ENCODE results near the gene TBCD. TPM values are rescaled to one million over a fixed set of nuclear protein-coding genes. Genes with fewer than 3 reads are reported as not detected.

TBCD gene
- total RNA-seq, 1 experiment from 2014 or later: 29.6 TPM

DNA sequence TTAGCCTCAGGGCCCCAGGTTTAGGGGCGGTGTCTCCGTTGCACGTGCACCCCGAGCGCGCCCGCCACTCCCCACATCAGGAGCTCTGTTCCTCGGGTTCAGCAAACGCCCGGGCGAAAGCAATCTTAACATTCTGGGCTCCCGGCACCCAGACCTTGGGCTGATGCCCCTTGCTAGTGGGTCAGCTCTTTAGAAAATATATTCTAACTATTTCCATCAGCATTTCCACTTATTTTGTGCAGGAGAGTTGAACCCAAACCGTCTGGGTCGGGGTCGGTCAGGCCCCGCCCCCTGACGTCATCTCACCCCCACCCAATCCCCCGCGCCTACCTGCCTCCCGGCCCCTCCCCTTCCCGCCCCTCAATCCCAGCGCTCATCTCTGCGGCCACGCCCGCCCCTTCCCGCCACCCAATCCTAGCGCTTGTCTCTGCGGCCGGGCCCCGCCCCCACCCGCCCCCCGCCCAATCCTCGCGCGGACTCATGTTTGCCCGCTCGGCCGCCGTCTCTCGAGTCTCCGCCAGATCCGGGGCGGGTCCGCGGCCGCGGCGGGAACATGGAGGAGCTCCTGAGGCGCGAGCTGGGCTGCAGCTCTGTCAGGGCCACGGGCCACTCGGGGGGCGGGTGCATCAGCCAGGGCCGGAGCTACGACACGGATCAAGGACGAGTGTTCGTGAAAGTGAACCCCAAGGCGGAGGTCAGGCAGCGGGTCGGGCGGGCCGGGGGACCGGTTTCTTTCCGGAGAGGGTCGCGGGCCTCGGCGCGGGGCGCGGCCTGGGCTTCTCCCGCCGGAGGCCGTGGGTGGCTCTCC lies 35.5 kb upstream of the TBCD start, which contains the start of gene FN3KRP:
Gene FN3KRP, plus strand, starts transcription at position 504 of the 808 bp plus-strand sequence. Its CDS starts 50 bp downstream, at position 554.
- H3K79me2 ChIP-seq (ENCODE audit: low read length): peaks cover 22% of the 10 kb centered on the region
- H3K27me3 ChIP-seq (ENCODE audit: low read length): no peaks in the 10 kb centered on the region
- peaks cover 5% of the 10 kb centered on the region for H3K36me3 ChIP-seq (ENCODE audit: low read depth, low read length)
- ChIA-PET CTCF (interaction anchor here (0.5 to 1.5 kb wide), 4 partner anchors 8 to 207 kb away, joined by 5 to 8 read pairs (median 7); no protein-coding TSS in a partner anchor), POLR2A (ENCODE audit: unreplicated experiment) (interaction anchor here (0.6 kb wide), 1 partner anchor 608 kb away, joined by 7 read pairs; no protein-coding TSS in a partner anchor)
- peak within 1 kb of the TSS; percentile 90 for H3K9ac ChIP-seq (ENCODE audit: low read length)
- peak within 1 kb of the TSS; percentile 100 for H3K4me3 ChIP-seq (ENCODE audit: low read length)
- peak within 1 kb of the TSS; percentile 100 for H3K4me2 ChIP-seq (ENCODE audit: low read length)
- peak within 1 kb of the TSS; percentile 25; the same call in 1 of the 2 replicates for H3K27ac ChIP-seq (ENCODE audit: low read length)
- H3K4me1 ChIP-seq (ENCODE audit: insufficient read depth, low read length): 0 out of 2 replicates have a peak, but pooled peaks cover 8% of the 10 kb centered on the region
- H3K9me3 ChIP-seq (ENCODE audit: low read length): no peaks in the 10 kb centered on the region
- intact Hi-C loops (cut with micrococcal nuclease): loop anchor here (1.0 kb wide), 1 partner anchor 18 kb away; the partner anchor contains the start of gene RAB40B
- DNase-seq (peak; percentile 89), ATAC-seq (peak; percentile 88)
- no peak for TF ChIP-seq EZH2 (IDR thresholded peaks at IDR 0.05; ENCODE audit: low read length, unreplicated experiment)
- TF ChIP-seq EZH2phosphoT487 (IDR thresholded peaks at IDR 0.05; ENCODE audit: borderline replicate concordance, low read length): no peak
- TF ChIP-seq, protein P1, sequence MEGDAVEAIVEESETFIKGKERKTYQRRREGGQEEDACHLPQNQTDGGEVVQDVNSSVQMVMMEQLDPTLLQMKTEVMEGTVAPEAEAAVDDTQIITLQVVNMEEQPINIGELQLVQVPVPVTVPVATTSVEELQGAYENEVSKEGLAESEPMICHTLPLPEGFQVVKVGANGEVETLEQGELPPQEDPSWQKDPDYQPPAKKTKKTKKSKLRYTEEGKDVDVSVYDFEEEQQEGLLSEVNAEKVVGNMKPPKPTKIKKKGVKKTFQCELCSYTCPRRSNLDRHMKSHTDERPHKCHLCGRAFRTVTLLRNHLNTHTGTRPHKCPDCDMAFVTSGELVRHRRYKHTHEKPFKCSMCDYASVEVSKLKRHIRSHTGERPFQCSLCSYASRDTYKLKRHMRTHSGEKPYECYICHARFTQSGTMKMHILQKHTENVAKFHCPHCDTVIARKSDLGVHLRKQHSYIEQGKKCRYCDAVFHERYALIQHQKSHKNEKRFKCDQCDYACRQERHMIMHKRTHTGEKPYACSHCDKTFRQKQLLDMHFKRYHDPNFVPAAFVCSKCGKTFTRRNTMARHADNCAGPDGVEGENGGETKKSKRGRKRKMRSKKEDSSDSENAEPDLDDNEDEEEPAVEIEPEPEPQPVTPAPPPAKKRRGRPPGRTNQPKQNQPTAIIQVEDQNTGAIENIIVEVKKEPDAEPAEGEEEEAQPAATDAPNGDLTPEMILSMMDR (conservative IDR thresholded peaks at IDR 0.05; ENCODE audit: low read depth, low read length): no peak
- peaks cover 8% of the 10 kb centered on the region for H4K20me1 ChIP-seq (ENCODE audit: low read length)
- H3F3A ChIP-seq (ENCODE audit: low read length, unreplicated experiment): no peaks in the 10 kb centered on the region
- no peaks in the 10 kb centered on the region for H3K9me2 ChIP-seq (replicated peaks; ENCODE audit: low read length)
- BruUV-seq (replicated peaks): no TSS peak
- peak within 1 kb of the TSS; percentile 100 for H2AFZ ChIP-seq (ENCODE audit: low read length)

DNA sequence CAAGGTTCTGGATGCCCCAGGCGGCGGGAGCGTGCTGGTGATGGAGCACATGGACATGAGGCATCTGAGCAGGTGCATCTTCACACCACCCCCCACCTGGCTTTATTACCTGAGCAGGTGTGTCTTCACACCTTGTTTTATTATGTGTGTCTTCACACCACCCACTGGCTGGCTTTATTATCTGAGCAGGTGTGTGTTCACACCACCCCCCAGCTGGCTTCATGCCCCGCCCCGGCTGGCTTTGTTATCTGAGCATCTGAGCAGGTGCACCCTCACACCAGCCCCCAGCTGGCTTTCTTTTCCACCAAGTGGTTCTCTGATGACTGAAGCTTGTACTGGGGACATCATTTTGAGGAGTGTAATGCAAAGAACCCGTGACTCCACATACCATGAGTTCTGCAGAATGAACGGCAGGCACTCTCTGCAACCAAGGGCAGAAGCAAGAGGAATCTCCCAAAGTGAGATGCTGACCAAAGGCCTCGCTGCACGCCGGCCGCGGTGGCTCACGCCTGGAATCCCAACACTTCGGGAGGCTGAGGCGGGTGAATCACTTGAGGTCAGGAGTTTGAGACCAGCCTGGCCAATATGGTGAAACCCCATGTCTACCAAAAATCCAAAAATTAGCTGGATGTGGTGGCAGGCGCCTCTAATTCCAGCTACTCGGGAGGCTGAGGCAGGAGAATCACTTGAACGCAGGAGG lies 32.7 kb upstream of the TBCD start:
- no TSS peak for BruUV-seq (replicated peaks)
- Histone ChIP-seq H3K27me3 (ENCODE audit: low read length) (no peaks in the 10 kb centered on the region), H2AFZ (ENCODE audit: low read length) (no peak overlapping the region), H3K36me3 (ENCODE audit: low read depth, low read length) (peaks cover 12% of the 10 kb centered on the region), H3K79me2 (ENCODE audit: low read length) (peaks cover 22% of the 10 kb centered on the region), H3K4me2 (ENCODE audit: low read length) (no peak overlapping the region), H3K27ac (ENCODE audit: low read length) (no peak overlapping the region), H4K20me1 (ENCODE audit: low read length) (peaks cover 8% of the 10 kb centered on the region), H3K9me3 (ENCODE audit: low read length) (no peaks in the 10 kb centered on the region), H3K9me2 (replicated peaks; ENCODE audit: low read length) (no peaks in the 10 kb centered on the region), H3K9ac (ENCODE audit: low read length) (no peak overlapping the region), H3K4me1 (ENCODE audit: insufficient read depth, low read length) (0 out of 2 replicates have a peak, but pooled peaks cover 8% of the 10 kb centered on the region), H3F3A (ENCODE audit: low read length, unreplicated experiment) (no peaks in the 10 kb centered on the region), H3K4me3 (ENCODE audit: low read length) (no peak overlapping the region)
- ChIA-PET POLR2A (ENCODE audit: unreplicated experiment) (no interaction called here), CTCF (no interaction called here)
- no peak for TF ChIP-seq EZH2 (IDR thresholded peaks at IDR 0.05; ENCODE audit: low read length, unreplicated experiment)
- TF ChIP-seq EZH2phosphoT487 (IDR thresholded peaks at IDR 0.05; ENCODE audit: borderline replicate concordance, low read length): no peak
- TF ChIP-seq, protein P1 (conservative IDR thresholded peaks at IDR 0.05; ENCODE audit: low read depth, low read length): no peak
- intact Hi-C loops (cut with micrococcal nuclease): no loop called here
- DNase-seq: no peak
- no peak for ATAC-seq
